Measurements from ENCODE around the gene ANO1.

DNA sequence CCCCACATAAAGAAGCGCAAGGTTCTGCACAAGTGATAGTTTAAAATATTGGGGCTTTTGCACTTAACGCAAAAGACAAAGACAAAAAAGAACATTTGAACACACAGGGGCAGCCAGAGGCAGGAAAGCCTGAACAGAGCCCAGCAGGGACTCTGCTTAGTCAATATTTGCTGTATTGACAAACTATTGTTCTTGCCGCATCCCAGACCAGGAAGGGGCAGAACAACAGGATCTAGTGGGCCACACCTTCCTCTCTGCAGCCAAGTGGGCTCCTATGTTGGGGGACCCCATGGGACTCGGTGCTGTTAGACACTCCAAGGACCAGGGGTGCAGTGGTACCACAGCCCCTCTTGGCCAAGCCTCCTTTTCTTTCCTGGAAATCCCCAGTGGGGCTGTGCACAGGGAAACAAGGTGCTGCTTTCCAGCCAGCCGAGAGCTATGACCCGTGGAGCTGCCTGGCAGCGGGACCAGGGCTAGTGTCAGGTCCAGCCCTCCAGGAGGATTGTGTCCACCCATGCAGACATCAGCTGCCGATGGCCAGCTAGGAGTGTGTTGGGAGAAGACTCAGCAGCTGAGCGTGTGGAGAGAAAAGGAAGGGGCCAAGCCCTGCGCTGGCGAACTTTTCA lies 43.3 kb upstream of the ANO1 start:
- TF ChIP-seq CTCF (IDR thresholded peaks at IDR 0.05; ENCODE audit: insufficient read depth, low read length, poor library complexity, severe bottlenecking) (no peak), EZH2phosphoT487 (conservative IDR thresholded peaks at IDR 0.05; ENCODE audit: low read length) (no peak)

Data from SU-DHL-6 (cell line).